Aorta (tissue), 5 donors: Measurements from ENCODE around the gene THBS3. TPM values are rescaled to one million over a fixed set of nuclear protein-coding genes. Genes with fewer than 3 reads are reported as not detected.
"Not testable (repeated sequence)": the region's sequence is repeated elsewhere in the genome, so short reads cannot be mapped to it uniquely, and the experiment has no call there.

Experiments used
- ATAC-seq: fragments of 200-7000 bp; cut with Tn5 transposase; one replicate; pipeline ENCODE4 v1.9.1; 2022; ENCODE audit warnings: moderate library complexity; ENCODE audit not compliant: low FRiP score
- DNase-seq, 2 donors: peaks; one replicate each; pipeline ENCODE4 v3.0.0-alpha.2; 2020
- H3K27ac ChIP-seq, 2 donors: one replicate each; pipeline ENCODE4 v1.5.1; 2013; ENCODE audit warnings: low read length in 2 of 2, mild to moderate bottlenecking in 2 of 2, moderate library complexity in 2 of 2, control low read depth in 1 of 2, inconsistent platforms in 1 of 2, low read depth in 1 of 2
- H3K27me3 ChIP-seq, 2 donors: one replicate each; pipeline ENCODE4 v1.6.1; 2013; ENCODE audit warnings: control low read depth in 1 of 2, low read length in 1 of 2, mild to moderate bottlenecking in 1 of 2, moderate library complexity in 1 of 2; ENCODE audit not compliant: insufficient read depth in 2 of 2, control insufficient read depth in 1 of 2
- H3K36me3 ChIP-seq, 2 donors: one replicate each; pipeline ENCODE4 v1.6.1; 2013; ENCODE audit warnings: control low read depth in 1 of 2, low read length in 1 of 2, mild to moderate bottlenecking in 1 of 2; ENCODE audit not compliant: insufficient read depth in 2 of 2, control insufficient read depth in 1 of 2
- H3K4me1 ChIP-seq, 2 donors: one replicate each; pipeline ENCODE4 v1.6.1; 2013; ENCODE audit warnings: low read length in 2 of 2, control low read depth in 1 of 2, mild to moderate bottlenecking in 1 of 2, moderate library complexity in 1 of 2; ENCODE audit not compliant: insufficient read depth in 2 of 2, control insufficient read depth in 1 of 2
- H3K4me3 ChIP-seq, 2 donors: one replicate each; pipeline ENCODE4 v1.5.1; 2013; ENCODE audit warnings: low read length in 2 of 2, control low read depth in 1 of 2, mild to moderate bottlenecking in 1 of 2
- H3K9me3 ChIP-seq: one replicate; pipeline ENCODE4 v1.6.1; 2013; ENCODE audit warnings: mild to moderate bottlenecking, low read length; ENCODE audit not compliant: control insufficient read depth
- WGBS, 2 donors: extraction: QIAGEN DNeasy Blood & Tissue Kit; methylation state at CpG; one replicate each; pipeline ENCODE4 v1.1.7; 2013; 5-methylcytosine and 5-hydroxymethylcytosine counted together
- intact Hi-C, 2 donors: fragments of 100-400 bp; cut with DNase I; formaldehyde crosslinking; loops; one replicate each; pipeline versions ENCODE4 v1.14.2 to v1.15.0; 2022
- polyA plus RNA-seq, 2 donors: library from polyadenylated mRNA; stranded (reverse); fragments of 200-250 nt; gene quantifications; one replicate each; pipeline ENCODE4 v1.2.3, GENCODE V29; 2013
- total RNA-seq, 2 donors: library from RNA; stranded (reverse); fragmentation: NEBNext Ultra II Directional; extraction: Animal tissue kit (Norgen Biotek cat#: 25700); gene quantifications; one replicate each; pipeline ENCODE4 v1.2.1, GENCODE V29; 2021
- donor health status: healthy with polysubstance abuse.
- donor health status: Bipolar disorder and iron deficiency.
- donor health status: DM: no; HTN: no; CAD: no.
- donor health status: DM: no; HTN: no; CAD: no.
- donor health status: DM: yes; HTN: yes; CAD: no.

The THBS3 gene
- total and polyA plus RNA-seq, 4 donors: 21.7 to 195 (median 78.4) TPM

DNA sequence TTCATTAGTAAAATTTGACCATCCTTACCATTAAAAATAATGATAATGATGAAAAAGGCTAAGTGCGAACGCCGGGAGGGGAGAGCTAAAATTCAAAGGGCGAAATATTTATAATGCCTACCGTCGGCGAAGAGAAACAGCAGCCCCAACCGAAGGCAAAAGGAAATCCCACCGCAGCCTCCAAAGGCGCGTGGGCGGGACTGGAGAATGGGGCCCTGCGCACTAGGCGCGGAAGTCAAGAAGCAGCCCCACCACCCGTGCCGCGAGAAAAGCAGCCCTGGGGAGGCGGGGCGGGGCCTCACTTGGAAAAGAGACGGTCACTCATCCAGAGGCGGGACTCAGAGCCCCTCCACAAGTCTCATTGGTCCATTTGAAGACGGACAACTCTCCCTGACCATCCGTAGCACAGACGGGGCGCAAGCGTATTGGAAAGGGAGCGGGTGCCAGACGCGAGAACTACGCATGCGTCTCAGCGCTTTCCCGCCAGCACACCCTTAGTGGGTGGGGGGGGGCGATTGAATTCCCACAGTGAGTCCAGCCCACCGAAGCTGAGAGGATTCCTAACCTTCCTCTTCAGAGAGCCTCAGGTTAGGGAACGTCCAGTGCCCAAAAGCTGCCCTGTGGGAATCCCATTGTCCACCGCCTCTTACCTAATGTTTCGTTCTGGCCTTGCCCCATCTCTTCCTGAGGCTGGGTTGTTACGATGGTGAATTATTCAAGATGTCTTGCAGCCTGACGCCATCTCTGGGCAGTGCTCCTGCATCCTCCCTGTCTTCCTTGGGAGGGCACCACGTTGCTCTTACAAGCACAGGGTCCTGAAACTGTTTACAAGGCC, 19.8 kb upstream of the THBS3 start:
- Histone ChIP-seq H3K4me3 (peak overlapping the region; percentile 37 to 57), H3K27me3 (no peaks in the 10 kb centered on the region), H3K27ac (peak overlapping the region in 1 of 2 donors; percentile 83), H3K4me1 (peaks cover 5 to 8% of the 10 kb centered on the region in 2 donors), H3K36me3 (no peaks in the 10 kb centered on the region), H3K9me3 (no peaks in the 10 kb centered on the region)
- ATAC-seq (peak; percentile 98), DNase-seq (peak; percentile 99)
- WGBS, 2 donors: 1% methylated on average over 42 of the region's 42 CpGs
- intact Hi-C loops: loop anchor here in 1 of 2 donors (1.0 to 5.0 kb wide), 3 partner anchors 19 to 50 kb away; partner anchors contain the start of gene MTX1

DNA sequence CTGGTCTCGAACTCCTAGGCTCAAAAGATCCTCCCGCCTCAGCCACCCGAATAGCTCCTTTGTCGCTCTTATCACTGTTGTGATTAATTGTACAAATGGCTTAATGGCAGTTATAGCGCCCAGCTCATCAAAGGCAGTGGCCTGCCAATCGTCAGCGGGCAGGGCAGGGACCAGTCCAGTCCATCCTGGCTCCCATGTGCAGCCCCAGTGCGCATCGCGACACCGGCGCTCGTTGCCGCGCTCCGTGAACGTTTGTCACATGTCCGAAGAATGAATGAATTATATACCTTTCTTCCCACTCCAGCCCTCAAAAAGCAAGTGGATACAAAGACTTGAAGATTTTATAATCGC, 19.2 kb upstream of the THBS3 start:
- Histone ChIP-seq H3K27ac (peak overlapping the region in 1 of 2 donors; percentile 83), H3K27me3 (no peaks in the 10 kb centered on the region), H3K9me3 (no peaks in the 10 kb centered on the region), H3K4me1 (peaks cover 5 to 8% of the 10 kb centered on the region in 2 donors), H3K36me3 (no peaks in the 10 kb centered on the region), H3K4me3 (peak overlapping the region; percentile 37 to 57)
- intact Hi-C loops: loop anchor here in 1 of 2 donors (1.0 to 5.0 kb wide), 3 partner anchors 19 to 50 kb away; partner anchors contain the start of gene MTX1
- DNase-seq: peak; percentile 74 to 84
- peak; percentile 62 for ATAC-seq
- 0% methylated on average over 19 of the region's 19 CpGs for WGBS, 2 donors

DNA sequence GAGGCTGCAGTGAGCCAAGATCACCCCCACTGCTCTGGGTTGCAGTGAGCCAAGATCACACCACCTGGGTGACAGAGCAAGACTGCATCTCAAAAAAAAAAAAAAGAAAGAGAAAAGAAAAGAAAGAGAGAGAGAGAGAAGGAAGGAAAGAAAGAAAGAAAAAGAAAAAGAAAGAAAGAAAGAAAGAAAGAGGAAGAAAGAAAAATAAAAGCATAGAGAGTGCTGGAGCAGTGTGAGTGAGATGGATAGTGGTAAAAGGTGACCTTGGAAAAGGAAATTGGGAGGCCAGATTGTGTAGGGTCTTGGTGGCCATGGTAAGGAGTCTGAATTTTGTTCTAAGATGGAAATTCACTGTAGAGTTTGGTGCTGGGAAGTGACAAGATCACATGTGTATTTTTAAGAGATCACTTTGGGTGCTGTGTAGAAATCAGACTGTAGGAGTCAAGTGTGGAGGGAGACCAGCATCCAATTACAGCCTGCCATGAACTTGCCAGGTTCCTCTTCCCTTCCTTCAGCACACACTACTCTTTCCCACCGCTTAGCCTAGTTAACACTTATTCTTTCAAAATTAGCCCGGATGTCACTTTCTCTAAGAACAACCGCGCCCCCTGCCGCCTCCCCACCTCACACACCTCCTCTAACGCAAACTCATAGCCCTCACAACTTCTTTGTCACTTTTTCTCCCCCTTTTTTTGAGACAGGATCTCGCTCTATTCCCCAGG, 18.7 kb upstream of the THBS3 start:
- ATAC-seq (peak; percentile 84), DNase-seq (peak; percentile 86 to 93)
- Histone ChIP-seq H3K27me3 (no peaks in the 10 kb centered on the region), H3K36me3 (no peaks in the 10 kb centered on the region), H3K27ac (peak overlapping the region in 1 of 2 donors; percentile 83), H3K9me3 (no peaks in the 10 kb centered on the region), H3K4me3 (peak overlapping the region; percentile 37 to 57), H3K4me1 (peaks cover 5 to 8% of the 10 kb centered on the region in 2 donors)
- WGBS, 2 donors: 1 to 2% methylated on average over 7 of the region's 7 CpGs
- intact Hi-C loops: loop anchor here in 1 of 2 donors (5.0 kb wide), 2 partner anchors 34 to 49 kb away; no protein-coding TSS in a partner anchor

DNA sequence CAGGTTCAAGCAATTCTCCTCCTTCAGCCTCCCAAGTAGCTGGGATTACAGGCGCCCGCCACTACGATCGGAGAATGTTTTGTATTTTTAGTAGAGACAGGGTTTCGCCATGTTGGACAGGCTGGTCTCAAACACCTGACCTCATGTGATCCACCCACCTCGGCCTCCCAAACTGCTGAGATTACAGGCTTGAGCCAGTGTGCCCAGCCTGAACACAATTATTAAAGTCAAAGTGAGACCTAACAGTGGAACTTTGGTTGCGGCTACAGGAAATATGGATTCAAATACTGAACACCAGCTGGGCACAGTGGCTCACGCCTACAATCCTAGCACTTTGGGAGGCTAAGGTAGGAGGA, 17.7 kb upstream of the THBS3 start:
- ATAC-seq, H3K4me3 ChIP-seq, H3K36me3 ChIP-seq, H3K9me3 ChIP-seq, H3K4me1 ChIP-seq, DNase-seq, H3K27me3 ChIP-seq: not testable (repeated sequence)
- intact Hi-C loops: loop anchor here in 1 of 2 donors (5.0 kb wide), 2 partner anchors 33 to 48 kb away; no protein-coding TSS in a partner anchor
- 96 to 97% methylated on average over 8 of the region's 8 CpGs for WGBS, 2 donors
- H3K27ac ChIP-seq: peak overlapping the region in 1 of 2 donors; percentile 58

DNA sequence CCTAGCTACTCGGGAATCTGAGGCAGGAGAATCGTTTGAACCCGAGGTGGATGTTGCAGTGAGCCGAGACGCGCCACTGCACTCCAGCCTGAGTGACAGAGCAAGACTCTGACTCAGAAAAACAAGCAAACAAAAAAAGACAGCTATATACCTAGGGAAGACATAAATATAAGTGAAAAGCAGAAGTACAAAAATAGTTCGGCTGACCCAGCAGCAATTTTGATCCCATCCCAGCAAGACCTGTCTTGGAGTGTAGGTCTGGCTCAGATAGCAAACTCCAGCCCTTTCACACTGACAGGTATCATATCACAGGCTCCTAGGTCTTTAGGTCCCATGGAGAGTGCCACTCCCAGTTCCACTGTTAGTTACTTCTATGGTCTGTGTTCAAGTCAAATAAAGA, 15.3 kb upstream of the THBS3 start:
- intact Hi-C loops: no loop called here
- Histone ChIP-seq H3K4me3 (no peak overlapping the region), H3K4me1 (peaks cover 5 to 8% of the 10 kb centered on the region in 2 donors), H3K36me3 (no peaks in the 10 kb centered on the region), H3K27me3 (no peaks in the 10 kb centered on the region), H3K27ac (no peak overlapping the region), H3K9me3 (no peaks in the 10 kb centered on the region)
- 86 to 88% methylated on average over 7 of the region's 7 CpGs for WGBS, 2 donors
- ATAC-seq (no peak), DNase-seq (no peak)

DNA sequence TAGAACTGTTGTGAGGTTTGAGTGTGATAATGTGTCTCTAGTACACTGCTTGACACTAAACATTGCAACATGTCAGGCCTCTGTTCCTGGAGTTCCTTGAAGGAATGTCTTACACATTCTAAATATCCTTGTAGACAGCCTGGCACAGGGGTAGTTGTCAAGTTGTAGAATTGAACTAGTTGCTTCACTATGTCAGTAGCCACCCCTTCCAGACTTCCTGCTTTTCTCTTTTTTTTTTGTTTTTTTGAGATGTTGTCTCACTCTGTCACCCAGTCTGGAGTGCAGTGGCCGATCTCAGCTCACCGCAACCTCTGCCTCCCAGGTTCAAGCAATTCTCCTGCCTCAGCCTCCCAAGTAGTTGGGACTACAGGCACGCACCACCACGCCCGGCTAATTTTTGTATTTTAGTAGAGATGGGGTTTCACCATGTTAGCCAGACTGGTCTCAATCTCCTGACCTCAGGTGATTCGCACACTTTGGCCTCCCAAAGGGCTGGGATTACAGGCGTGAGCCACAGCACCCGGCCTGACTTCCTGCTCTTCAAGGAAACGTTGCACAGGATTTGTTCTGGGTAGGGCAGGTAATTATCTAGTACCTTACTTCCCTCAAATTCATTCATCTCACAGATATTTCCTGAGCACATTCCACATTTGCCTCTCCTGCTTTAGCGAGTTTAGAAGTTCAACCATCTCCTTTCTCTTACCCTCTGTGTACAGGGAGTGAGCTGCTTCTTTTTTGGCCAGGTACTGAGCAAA, 12.7 kb upstream of the THBS3 start:
- H3K4me1 ChIP-seq, H3K27ac ChIP-seq, H3K4me3 ChIP-seq, DNase-seq, ATAC-seq, intact Hi-C loops, H3K27me3 ChIP-seq, H3K9me3 ChIP-seq, H3K36me3 ChIP-seq: not testable (repeated sequence)
- 93 to 94% methylated on average over 10 of the region's 10 CpGs for WGBS, 2 donors

DNA sequence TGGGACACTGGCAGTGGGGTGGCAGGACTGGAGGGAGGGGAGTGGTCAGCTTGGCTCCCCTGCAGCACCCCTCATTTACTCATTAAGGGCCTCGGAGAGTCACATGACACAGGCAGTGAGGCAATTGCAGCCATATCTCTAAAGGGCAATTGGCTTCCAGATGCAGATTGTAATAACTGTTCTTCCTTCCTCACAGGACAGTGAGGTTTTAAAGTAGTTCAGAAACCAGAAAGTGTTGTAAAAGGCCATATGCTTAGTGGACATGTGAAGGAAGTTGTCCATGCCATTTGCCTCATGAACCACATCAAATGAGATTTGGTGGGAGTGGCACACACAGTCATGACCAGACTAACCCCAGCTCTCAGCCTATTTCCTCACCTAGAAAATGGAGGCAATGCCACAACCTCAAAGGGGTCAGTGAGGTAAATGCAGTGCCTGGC, 11.9 kb upstream of the THBS3 start:
- intact Hi-C loops: no loop called here
- 0 to 11% methylated on average over 1 of the region's 1 CpG for WGBS, 2 donors
- ATAC-seq: peak; percentile 53
- H3K4me3 ChIP-seq: no peak overlapping the region
- H3K36me3 ChIP-seq: no peaks in the 10 kb centered on the region
- peaks cover 0 to 3% of the 10 kb centered on the region in 2 donors for H3K4me1 ChIP-seq
- H3K27ac ChIP-seq: no peak overlapping the region
- DNase-seq: no peak
- H3K27me3 ChIP-seq: no peaks in the 10 kb centered on the region
- no peaks in the 10 kb centered on the region for H3K9me3 ChIP-seq

DNA sequence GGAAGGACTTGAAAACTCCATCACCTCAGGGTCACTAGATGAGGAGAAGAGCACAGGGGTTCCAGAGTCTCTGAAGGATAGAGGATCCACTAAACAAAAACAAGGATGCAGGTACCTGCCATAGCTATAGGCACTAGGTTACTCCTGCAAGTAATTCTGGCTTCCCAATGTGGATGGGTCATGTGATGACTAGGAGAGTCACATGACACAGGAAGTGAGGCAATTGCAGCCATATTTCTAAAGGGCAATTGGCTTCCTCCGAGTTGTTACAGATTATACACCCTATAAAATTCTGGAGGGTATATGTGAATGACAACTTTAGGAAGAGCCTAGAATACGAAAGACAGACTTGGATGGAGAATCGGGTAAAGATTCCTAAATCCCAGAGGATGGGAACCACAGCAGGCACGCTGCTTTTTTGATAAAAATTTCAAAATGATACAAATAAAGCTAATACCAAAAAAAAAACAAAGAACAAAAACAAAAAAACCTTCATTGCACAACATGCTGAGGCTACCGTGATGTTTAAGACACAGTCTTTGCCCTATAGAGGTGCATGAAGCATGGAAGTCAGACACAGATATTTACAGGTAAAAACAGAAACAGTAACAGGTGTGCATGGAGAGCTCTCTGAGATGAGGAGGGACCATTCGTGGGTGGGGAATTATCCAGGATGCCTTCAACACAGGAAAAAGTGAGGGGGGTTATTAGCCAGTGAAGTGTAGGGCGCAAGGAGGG, 11.3 kb upstream of the THBS3 start:
- no peak overlapping the region for H3K4me3 ChIP-seq
- no peaks in the 10 kb centered on the region for H3K9me3 ChIP-seq
- no peak overlapping the region for H3K27ac ChIP-seq
- ATAC-seq (peak; percentile 67), DNase-seq (no peak)
- intact Hi-C loops: no loop called here
- no peaks in the 10 kb centered on the region for H3K4me1 ChIP-seq
- H3K27me3 ChIP-seq: no peaks in the 10 kb centered on the region
- no peaks in the 10 kb centered on the region for H3K36me3 ChIP-seq
- 43 to 51% methylated on average over 7 of the region's 7 CpGs for WGBS, 2 donors
